Measurements from ENCODE around the gene TMC6.

DNA sequence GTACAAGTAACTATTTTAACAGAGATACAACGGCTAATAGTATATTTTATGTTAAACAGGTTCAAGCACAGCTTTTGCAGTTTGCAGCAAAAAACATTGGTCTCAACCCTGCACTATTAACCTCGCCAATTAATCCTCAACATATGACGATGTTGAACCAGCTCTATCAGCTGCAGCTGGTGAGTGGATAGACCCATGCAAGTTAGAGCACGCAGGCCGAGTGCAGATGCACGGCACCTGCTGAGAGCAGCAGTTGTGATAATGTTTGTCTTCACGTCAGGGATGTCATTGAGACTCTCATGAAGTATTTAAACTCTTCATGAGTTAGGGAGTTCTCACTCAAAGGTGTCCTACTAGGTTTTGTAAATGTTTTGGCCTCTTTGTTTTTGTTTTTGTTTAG is 45.6 kb downstream of the TMC6 start:
- TF ChIP-seq, protein P1, sequence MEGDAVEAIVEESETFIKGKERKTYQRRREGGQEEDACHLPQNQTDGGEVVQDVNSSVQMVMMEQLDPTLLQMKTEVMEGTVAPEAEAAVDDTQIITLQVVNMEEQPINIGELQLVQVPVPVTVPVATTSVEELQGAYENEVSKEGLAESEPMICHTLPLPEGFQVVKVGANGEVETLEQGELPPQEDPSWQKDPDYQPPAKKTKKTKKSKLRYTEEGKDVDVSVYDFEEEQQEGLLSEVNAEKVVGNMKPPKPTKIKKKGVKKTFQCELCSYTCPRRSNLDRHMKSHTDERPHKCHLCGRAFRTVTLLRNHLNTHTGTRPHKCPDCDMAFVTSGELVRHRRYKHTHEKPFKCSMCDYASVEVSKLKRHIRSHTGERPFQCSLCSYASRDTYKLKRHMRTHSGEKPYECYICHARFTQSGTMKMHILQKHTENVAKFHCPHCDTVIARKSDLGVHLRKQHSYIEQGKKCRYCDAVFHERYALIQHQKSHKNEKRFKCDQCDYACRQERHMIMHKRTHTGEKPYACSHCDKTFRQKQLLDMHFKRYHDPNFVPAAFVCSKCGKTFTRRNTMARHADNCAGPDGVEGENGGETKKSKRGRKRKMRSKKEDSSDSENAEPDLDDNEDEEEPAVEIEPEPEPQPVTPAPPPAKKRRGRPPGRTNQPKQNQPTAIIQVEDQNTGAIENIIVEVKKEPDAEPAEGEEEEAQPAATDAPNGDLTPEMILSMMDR (optimal IDR thresholded peaks at IDR 0.05 in 1 of 3, IDR thresholded peaks at IDR 0.05 in 1 of 3, conservative IDR thresholded peaks at IDR 0.05 in 1 of 3; ENCODE audit: extremely low read depth in 1 of 3, insufficient read depth in 2 of 3, low read length in 3 of 3) = no peak
- no peak for TF ChIP-seq EZH2 (IDR thresholded peaks at IDR 0.05; ENCODE audit: low read length)

Data from keratinocyte (primary cell).